ENCODE data around the gene RBMS3. TPM values are rescaled to one million over a fixed set of nuclear protein-coding genes. Genes with fewer than 3 reads are reported as not detected.
"Not testable (repeated sequence)": the region's sequence is repeated elsewhere in the genome, so short reads cannot be mapped to it uniquely, and the experiment has no call there.

Gene RBMS3
- total and polyA plus RNA-seq, 5 donors, result 8.9 to 66.7 (median 56.5) TPM

DNA sequence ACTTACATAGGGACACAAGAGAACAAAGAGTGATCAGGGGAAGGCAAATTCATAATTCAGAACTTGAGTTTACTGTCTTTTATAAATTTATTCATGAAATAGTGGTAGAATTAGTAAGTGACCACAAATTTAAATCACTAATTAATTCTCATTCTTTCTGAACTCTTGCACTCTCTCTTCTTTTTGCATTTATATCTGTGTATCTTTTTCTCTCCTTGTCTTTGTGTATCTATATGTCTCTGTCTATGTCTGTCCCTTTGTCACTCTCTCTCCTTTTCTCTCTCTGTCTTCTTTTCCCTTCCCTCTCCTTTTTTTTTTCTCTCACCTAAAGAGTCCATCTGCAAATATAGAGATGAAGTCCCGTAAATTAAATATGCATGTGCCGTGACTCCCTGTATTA is 31.5 kb downstream of the RBMS3 start:
- no peak for ATAC-seq
- no peak overlapping the region for H3K27ac ChIP-seq (ENCODE audit: low read length)
- WGBS, result 93% methylated on average over 2 of the region's 2 CpGs
- no peak overlapping the region for H3K4me3 ChIP-seq (ENCODE audit: low read length)
- H3K27me3 ChIP-seq (ENCODE audit: control insufficient read depth, insufficient read depth), result no peaks in the 10 kb centered on the region
- peaks cover 7% of the 10 kb centered on the region for H3K4me1 ChIP-seq (ENCODE audit: control insufficient read depth, insufficient read depth, low read length)
- intact Hi-C loops (cut with DNase I), result no loop called here
- DNase-seq, result no peak
- no peaks in the 10 kb centered on the region for H3K9me3 ChIP-seq (ENCODE audit: control insufficient read depth, low read length)

DNA sequence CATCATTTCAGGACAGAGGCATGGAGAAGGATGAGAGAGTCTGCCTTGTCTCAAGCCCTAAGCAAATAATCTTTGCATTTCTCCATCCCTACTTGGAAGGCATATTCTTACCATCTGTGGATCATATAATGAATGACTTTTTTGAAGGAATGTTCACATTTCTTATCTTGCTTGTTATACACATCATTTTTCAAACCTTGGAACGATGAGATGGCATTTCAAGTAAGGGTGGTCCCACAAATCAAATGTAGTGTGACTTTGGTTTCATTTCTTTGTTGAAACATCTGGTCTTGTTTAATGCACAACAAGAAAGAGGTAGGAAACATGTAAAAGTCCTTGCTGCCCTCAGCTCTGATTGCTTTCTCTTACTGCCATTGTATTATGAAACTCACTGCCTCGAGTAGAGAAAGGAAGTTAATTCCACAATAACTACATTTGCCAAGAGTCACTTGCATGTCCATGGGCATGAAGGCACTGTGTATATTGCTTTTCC is 32.1 kb downstream of the RBMS3 start:
- peaks cover 7% of the 10 kb centered on the region for H3K4me1 ChIP-seq (ENCODE audit: control insufficient read depth, insufficient read depth, low read length)
- no peak overlapping the region for H3K4me3 ChIP-seq (ENCODE audit: low read length)
- WGBS, result 46% methylated on average over 2 of the region's 2 CpGs
- intact Hi-C loops (cut with DNase I), result no loop called here
- ATAC-seq (no peak), DNase-seq (no peak)
- H3K27me3 ChIP-seq (ENCODE audit: control insufficient read depth, insufficient read depth), result no peaks in the 10 kb centered on the region
- no peak overlapping the region for H3K27ac ChIP-seq (ENCODE audit: low read length)
- no peaks in the 10 kb centered on the region for H3K9me3 ChIP-seq (ENCODE audit: control insufficient read depth, low read length)

DNA sequence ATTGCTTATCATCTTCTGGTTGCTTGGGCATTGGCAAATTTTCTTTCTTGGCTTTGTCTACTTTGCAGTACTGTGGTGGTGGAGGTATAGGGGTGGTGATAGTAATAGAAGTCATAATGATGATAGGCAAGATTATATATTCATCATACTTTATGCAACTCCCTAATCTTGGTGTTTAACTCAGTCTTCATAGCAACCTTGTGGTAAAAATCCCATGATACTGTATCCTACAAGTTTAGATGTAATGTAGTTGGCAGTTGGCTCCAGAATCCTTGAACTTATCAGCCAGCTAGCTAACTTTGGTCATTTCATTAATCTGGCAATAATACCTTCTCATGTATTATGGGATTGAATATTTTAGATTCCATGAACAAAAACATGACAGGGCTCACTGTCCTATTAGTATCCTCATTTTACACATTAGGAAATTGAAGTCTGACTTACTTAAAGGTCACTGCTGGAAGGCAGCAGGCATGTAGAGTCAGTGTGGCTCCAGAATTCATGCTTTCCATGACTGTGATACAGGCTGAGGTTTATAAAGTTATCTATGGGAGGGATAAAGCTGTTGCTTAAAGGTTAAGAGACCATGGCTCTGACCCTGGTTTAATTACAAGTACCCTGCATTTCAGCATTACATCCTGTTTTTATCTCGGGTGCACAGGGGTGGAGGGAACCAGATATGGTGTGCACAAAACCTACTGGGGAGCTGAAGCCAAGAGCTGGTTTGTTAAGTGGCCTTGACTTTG is 33.3 kb downstream of the RBMS3 start:
- ATAC-seq (peak; percentile 12 to 78), DNase-seq (no peak)
- no peaks in the 10 kb centered on the region for H3K9me3 ChIP-seq (ENCODE audit: control insufficient read depth, low read length)
- H3K4me1 ChIP-seq (ENCODE audit: control insufficient read depth, insufficient read depth, low read length), result peaks cover 7% of the 10 kb centered on the region
- 32% methylated on average over 1 of the region's 1 CpG for WGBS
- intact Hi-C loops (cut with DNase I), result no loop called here
- no peaks in the 10 kb centered on the region for H3K27me3 ChIP-seq (ENCODE audit: control insufficient read depth, insufficient read depth)
- no peak overlapping the region for H3K27ac ChIP-seq (ENCODE audit: low read length)
- H3K4me3 ChIP-seq (ENCODE audit: low read length), result no peak overlapping the region

DNA sequence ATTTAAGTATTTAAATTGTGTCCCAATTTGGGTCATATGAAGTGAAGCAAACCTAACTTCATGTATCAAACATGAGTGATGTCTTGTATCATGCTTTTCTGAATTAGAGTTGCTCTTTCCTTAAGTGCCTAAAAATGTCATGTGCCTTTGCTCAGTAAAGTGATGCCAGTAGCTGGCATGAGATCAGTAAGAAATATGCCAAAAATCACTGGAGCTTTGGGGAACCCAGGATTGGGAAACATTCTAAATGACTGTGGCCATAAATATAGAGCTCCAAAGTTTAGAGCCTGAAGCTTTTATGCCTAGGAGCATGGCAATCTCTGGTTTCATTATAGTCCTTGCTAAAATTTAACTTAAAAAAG is 33.8 kb downstream of the RBMS3 start:
- H3K27ac ChIP-seq (ENCODE audit: low read length), result no peak overlapping the region
- ATAC-seq, result peak; percentile 9 to 24
- DNase-seq, result no peak
- H3K9me3 ChIP-seq (ENCODE audit: control insufficient read depth, low read length), result no peaks in the 10 kb centered on the region
- H3K4me1 ChIP-seq (ENCODE audit: control insufficient read depth, insufficient read depth, low read length), result peaks cover 7% of the 10 kb centered on the region
- no peaks in the 10 kb centered on the region for H3K27me3 ChIP-seq (ENCODE audit: control insufficient read depth, insufficient read depth)
- H3K4me3 ChIP-seq (ENCODE audit: low read length), result no peak overlapping the region
- intact Hi-C loops (cut with DNase I), result no loop called here

DNA sequence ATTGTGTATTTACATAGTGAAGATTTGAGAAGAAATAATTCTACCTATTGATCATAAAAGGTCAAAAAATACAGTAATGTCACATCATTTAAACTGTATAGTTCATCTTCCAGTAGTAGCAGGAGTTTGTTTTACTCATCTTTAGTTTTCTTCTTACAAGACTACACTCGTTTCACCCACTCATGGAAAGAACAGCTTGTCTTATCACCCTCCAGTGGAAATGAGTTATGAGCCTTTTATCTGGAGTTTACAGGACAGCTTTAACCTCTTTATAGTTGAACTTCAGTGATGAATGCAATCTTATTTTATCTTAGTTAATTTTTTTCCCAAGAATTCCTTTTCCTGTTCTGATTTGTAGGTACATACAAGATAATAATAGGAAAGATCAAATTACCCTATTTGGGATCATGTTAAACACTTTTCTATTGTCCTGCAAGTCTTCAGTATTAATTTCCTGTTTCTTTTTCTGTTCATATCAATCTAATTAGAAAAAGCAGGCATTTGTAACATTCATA is 36.8 kb downstream of the RBMS3 start:
- no peaks in the 10 kb centered on the region for H3K27me3 ChIP-seq (ENCODE audit: control insufficient read depth, insufficient read depth)
- no peaks in the 10 kb centered on the region for H3K9me3 ChIP-seq (ENCODE audit: control insufficient read depth, low read length)
- 9% methylated on average over 1 of the region's 1 CpG for WGBS
- DNase-seq (no peak), ATAC-seq (peak in 1 of 2 donors; percentile 52)
- peaks cover 6% of the 10 kb centered on the region for H3K4me1 ChIP-seq (ENCODE audit: control insufficient read depth, insufficient read depth, low read length)
- no peak overlapping the region for H3K4me3 ChIP-seq (ENCODE audit: low read length)
- no peak overlapping the region for H3K27ac ChIP-seq (ENCODE audit: low read length)
- intact Hi-C loops (cut with DNase I), result no loop called here

DNA sequence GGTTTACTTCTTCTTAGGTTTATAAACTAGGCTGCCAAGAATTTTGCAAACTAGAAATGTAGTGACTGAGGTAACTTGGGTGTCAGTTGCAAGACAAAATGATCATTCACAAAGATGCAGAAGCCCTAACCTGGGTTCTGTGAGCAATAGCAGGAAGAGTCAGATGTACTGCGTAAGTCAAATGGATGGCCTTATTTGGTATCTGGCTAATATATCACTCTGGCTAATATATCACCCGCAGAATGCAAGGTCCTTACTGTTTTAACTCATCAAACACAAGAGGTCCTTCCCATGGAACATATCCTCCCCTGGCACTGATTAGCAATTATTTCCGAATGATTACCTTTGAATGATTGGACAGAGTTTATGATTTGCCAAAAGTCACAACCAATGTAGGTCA is 37.4 kb downstream of the RBMS3 start:
- no peaks in the 10 kb centered on the region for H3K9me3 ChIP-seq (ENCODE audit: control insufficient read depth, low read length)
- H3K4me3 ChIP-seq (ENCODE audit: low read length), result no peak overlapping the region
- peaks cover 6% of the 10 kb centered on the region for H3K4me1 ChIP-seq (ENCODE audit: control insufficient read depth, insufficient read depth, low read length)
- H3K27ac ChIP-seq (ENCODE audit: low read length), result no peak overlapping the region
- H3K27me3 ChIP-seq (ENCODE audit: control insufficient read depth, insufficient read depth), result no peaks in the 10 kb centered on the region
- DNase-seq, result no peak
- no peak for ATAC-seq
- intact Hi-C loops (cut with DNase I), result no loop called here
- WGBS, result 88% methylated on average over 3 of the region's 3 CpGs

DNA sequence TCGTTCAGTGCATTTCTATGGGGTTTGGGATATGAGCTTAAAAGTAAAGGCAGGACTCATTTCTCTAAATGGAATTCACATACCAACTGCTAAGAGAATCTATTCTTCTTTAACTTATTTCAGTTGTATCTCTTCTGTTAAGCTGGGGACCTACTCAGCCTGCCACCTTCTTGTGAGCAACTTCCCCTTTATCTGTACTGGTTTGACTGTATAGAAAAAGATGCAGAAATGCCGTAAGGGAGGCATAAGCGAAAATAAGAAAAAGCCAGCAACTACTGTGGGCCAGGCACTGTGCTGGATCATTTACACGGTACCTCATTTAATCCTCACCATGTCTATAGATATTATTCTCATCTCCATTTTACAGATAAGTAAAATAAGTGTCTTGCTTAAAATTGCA is 38.4 kb downstream of the RBMS3 start:
- intact Hi-C loops (cut with DNase I), result no loop called here
- WGBS, result 88% methylated on average over 4 of the region's 4 CpGs
- H3K4me3 ChIP-seq (ENCODE audit: low read length), result no peak overlapping the region
- no peak overlapping the region for H3K27ac ChIP-seq (ENCODE audit: low read length)
- no peaks in the 10 kb centered on the region for H3K27me3 ChIP-seq (ENCODE audit: control insufficient read depth, insufficient read depth)
- DNase-seq (no peak), ATAC-seq (no peak)
- no peaks in the 10 kb centered on the region for H3K9me3 ChIP-seq (ENCODE audit: control insufficient read depth, low read length)
- peaks cover 6% of the 10 kb centered on the region for H3K4me1 ChIP-seq (ENCODE audit: control insufficient read depth, insufficient read depth, low read length)

DNA sequence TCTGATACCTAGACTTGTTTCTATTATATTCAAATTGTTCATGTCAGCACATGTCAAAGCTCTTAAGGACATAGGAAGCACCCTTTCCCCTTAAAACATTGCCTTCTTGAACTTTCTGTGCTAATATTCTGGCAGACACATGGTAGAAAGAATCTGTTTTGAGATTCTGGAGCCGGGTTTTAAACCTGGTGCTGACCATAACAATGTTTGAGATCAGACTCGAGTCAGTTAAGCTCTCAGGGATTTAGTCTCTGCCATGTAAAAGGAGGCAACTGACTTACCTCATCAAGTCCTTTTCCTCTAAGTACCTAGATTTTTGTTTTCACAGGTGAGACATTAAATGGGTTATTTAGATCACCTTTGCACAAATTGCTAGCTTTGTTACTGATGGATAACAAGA is 38.9 kb downstream of the RBMS3 start:
- peaks cover 3% of the 10 kb centered on the region for H3K4me1 ChIP-seq (ENCODE audit: control insufficient read depth, insufficient read depth, low read length)
- H3K9me3 ChIP-seq (ENCODE audit: control insufficient read depth, low read length), result no peaks in the 10 kb centered on the region
- intact Hi-C loops (cut with DNase I), result no loop called here
- 41% methylated on average over 2 of the region's 2 CpGs for WGBS
- ATAC-seq (no peak), DNase-seq (no peak)
- H3K4me3 ChIP-seq (ENCODE audit: low read length), result no peak overlapping the region
- H3K27ac ChIP-seq (ENCODE audit: low read length), result no peak overlapping the region
- no peaks in the 10 kb centered on the region for H3K27me3 ChIP-seq (ENCODE audit: control insufficient read depth, insufficient read depth)

DNA sequence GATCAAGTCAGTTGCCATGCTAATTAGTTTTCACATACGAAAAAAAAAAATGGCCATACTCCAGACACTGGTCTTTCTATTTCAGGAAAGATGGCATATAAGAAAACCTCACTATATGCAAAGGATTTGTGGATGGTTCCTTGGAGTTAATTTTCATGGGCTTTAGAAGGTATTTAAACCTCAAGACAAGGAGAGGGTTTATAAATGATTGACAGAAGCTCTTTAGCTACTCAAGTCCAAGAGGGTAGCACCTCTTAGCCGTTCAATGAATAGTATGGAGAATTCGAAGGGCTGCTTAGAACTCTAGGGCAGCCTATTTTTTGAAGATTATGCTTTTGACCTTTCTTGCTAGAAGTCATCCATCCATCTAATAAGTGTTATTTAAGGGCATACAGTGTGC is 41.7 kb downstream of the RBMS3 start:
- ATAC-seq (no peak), DNase-seq (no peak)
- H3K4me1 ChIP-seq (ENCODE audit: control insufficient read depth, insufficient read depth, low read length), result peaks cover 3% of the 10 kb centered on the region
- intact Hi-C loops (cut with DNase I), result no loop called here
- no peak overlapping the region for H3K27ac ChIP-seq (ENCODE audit: low read length)
- H3K4me3 ChIP-seq (ENCODE audit: low read length), result no peak overlapping the region
- H3K27me3 ChIP-seq (ENCODE audit: control insufficient read depth, insufficient read depth), result no peaks in the 10 kb centered on the region
- WGBS, result 82% methylated on average over 3 of the region's 3 CpGs
- no peaks in the 10 kb centered on the region for H3K9me3 ChIP-seq (ENCODE audit: control insufficient read depth, low read length)

DNA sequence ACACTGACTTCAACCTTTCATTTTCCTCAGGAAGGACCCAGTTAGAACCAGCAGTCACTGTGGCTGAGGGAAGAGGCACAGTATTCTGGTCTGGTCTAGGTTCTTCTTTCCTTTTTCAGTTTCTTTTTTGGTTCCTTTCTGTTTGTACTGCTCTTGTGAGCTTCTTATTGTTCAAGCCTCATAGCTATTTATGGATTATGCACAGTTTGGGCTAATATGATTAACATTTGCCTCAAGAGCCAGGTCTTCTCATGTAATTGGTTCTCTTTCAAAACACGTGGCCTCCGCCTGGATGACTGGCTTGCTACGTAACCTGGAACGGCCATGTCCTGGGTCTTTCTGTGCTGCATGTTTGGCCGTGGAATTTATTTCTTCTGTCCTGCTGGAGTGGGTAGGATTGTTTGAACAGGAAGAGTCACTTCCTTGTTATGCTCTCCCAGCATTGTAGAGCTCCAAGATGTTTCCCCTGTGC is 43.3 kb downstream of the RBMS3 start:
- ATAC-seq (peak; percentile 76 to 95), DNase-seq (peak; percentile 47 to 74 (median 64))
- Histone ChIP-seq H3K4me3 (ENCODE audit: low read length) (peak overlapping the region; percentile 14), H3K27me3 (ENCODE audit: control insufficient read depth, insufficient read depth) (no peaks in the 10 kb centered on the region), H3K27ac (ENCODE audit: low read length) (peak overlapping the region; percentile 4), H3K9me3 (ENCODE audit: control insufficient read depth, low read length) (no peaks in the 10 kb centered on the region), H3K4me1 (ENCODE audit: control insufficient read depth, insufficient read depth, low read length) (peaks cover 3% of the 10 kb centered on the region)
- 33% methylated on average over 5 of the region's 5 CpGs for WGBS
- intact Hi-C loops (cut with DNase I), result no loop called here

DNA sequence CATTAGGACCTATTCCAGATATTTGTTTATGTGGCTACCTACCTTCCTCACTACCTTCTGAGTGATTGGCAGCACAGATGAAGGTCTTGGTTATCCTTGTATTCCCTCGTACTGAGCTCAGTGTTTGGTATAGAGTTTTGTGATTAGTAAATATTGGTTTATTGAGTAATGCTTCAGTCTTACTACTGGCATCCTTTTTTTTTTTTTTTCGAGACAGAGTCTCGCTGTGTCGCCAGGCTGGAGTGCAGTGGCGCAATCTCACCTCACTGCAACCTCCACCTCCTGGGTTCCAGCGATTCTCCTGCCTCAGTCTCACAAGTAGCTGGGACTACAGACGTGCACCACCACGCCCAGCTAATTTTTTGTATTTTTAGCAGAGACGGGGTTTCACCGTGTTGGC is 45.7 kb downstream of the RBMS3 start:
- intact Hi-C loops (cut with DNase I); ATAC-seq; H3K4me1 ChIP-seq (ENCODE audit: control insufficient read depth, insufficient read depth, low read length); H3K27me3 ChIP-seq (ENCODE audit: control insufficient read depth, insufficient read depth); H3K9me3 ChIP-seq (ENCODE audit: control insufficient read depth, low read length); H3K4me3 ChIP-seq (ENCODE audit: low read length); DNase-seq; H3K27ac ChIP-seq (ENCODE audit: low read length): not testable (repeated sequence)
- WGBS, result 95% methylated on average over 10 of the region's 10 CpGs

Data from right cardiac atrium (tissue), 5 donors.